C4-2B (cell line): ENCODE results near the gene WRAP73.

ENCODE experiments used
- H3K27ac ChIP-seq: fragments of 450-650 bp; 2 replicates; pipeline ENCODE4 v1.5.1; 2017
- ZFX ChIP-seq: fragments of 450-650 bp; IDR thresholded peaks from 2 replicates; pipeline ENCODE4 v1.6.1; 2017
- TF ChIP-seq, protein P1 (sequence below): fragments of 450-650 bp; conservative IDR thresholded peaks from 2 replicates; pipeline ENCODE4 v1.5.1; 2017; ENCODE audit warnings: mild to moderate bottlenecking

The WRAP73 gene

DNA sequence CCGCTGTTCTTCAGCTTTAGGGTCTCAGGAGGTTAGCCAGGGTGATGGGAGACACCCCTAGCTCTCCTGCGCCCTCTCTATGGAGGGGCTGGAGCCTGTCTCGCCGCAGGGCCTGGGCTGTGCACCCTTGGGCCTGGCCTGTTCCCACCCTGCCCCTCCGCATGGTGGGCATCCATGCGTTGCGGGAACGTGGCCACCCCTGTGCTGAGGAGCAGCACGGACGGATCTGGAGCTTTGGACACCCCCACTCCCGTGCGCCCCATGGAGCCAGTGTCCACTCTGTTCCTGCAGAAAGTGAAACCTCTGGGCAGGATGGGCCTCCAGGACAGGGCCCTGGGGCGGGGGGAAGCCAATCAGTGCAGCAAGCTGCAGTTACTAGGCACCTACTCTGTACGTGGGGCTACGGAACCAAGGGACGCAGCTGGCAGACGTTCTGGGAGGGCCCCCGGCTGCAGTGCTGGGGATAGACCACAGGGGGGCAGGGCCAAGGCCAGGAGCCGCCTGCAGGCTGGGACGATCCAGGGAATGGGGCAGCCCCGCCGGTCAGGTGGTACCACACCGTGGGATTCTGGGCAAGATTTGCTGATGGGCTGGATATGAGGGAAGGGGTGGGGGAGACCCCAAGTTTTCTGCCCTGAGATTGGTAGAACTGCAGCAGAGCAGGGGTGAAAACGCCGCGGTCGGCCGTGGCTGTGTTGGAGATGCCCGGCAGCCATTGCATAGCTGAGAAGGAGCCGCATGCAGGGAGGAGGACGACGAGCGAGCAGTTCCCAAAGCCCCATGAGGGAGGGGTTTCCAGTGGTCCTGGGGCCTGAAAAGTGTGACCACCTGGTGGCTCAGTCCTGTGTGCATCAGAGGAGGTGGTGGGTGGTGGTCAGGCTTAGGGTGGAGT, 45.7 kb upstream of the WRAP73 start:
- TF ChIP-seq, protein P1, sequence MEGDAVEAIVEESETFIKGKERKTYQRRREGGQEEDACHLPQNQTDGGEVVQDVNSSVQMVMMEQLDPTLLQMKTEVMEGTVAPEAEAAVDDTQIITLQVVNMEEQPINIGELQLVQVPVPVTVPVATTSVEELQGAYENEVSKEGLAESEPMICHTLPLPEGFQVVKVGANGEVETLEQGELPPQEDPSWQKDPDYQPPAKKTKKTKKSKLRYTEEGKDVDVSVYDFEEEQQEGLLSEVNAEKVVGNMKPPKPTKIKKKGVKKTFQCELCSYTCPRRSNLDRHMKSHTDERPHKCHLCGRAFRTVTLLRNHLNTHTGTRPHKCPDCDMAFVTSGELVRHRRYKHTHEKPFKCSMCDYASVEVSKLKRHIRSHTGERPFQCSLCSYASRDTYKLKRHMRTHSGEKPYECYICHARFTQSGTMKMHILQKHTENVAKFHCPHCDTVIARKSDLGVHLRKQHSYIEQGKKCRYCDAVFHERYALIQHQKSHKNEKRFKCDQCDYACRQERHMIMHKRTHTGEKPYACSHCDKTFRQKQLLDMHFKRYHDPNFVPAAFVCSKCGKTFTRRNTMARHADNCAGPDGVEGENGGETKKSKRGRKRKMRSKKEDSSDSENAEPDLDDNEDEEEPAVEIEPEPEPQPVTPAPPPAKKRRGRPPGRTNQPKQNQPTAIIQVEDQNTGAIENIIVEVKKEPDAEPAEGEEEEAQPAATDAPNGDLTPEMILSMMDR, result peak; percentile 92
- no peak for TF ChIP-seq ZFX
- H3K27ac ChIP-seq, result no peak overlapping the region

DNA sequence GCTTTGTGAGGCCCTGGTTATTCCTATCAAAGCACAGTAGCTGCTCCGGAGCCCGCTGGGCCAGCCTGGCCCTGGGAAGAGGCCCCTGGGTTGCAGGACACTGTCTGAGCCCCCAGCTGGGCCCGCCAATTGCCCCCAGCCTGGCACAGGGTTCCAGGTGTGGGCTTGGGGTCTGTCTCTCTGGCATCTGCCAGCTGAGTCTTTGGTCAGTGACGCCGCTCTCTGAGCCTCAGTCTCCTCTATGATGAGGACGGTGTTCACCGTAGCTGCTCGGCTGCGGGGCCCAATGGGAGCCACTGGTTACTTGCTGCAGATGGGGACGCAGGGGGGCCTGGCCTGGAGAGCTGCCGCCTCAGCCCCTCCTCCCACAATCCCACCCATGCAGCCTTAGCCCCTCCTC, 43.4 kb upstream of the WRAP73 start:
- no peak overlapping the region for H3K27ac ChIP-seq
- TF ChIP-seq, protein P1, result no peak
- no peak for TF ChIP-seq ZFX

DNA sequence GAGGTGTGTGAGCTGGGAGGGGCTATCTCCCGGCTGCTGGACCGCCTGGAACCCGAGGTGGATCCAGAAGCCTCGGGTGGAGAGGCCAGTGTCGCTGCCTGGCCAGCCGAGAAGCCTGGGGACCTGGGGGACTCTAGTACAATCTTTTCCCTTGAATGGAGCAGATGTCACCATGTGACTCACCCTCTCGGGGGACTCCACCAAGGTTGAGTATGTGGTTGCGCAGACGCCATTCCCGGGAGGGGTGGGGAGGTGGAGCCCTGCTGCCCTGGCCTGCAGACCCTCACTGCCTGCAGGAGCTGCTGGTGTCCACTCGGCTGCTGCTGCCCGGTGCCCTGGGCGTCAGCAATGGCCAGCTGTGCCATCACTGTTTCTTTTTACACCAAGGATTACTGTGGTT, 42.7 kb upstream of the WRAP73 start:
- H3K27ac ChIP-seq, result no peak overlapping the region
- TF ChIP-seq ZFX, result no peak
- TF ChIP-seq, protein P1, result no peak

DNA sequence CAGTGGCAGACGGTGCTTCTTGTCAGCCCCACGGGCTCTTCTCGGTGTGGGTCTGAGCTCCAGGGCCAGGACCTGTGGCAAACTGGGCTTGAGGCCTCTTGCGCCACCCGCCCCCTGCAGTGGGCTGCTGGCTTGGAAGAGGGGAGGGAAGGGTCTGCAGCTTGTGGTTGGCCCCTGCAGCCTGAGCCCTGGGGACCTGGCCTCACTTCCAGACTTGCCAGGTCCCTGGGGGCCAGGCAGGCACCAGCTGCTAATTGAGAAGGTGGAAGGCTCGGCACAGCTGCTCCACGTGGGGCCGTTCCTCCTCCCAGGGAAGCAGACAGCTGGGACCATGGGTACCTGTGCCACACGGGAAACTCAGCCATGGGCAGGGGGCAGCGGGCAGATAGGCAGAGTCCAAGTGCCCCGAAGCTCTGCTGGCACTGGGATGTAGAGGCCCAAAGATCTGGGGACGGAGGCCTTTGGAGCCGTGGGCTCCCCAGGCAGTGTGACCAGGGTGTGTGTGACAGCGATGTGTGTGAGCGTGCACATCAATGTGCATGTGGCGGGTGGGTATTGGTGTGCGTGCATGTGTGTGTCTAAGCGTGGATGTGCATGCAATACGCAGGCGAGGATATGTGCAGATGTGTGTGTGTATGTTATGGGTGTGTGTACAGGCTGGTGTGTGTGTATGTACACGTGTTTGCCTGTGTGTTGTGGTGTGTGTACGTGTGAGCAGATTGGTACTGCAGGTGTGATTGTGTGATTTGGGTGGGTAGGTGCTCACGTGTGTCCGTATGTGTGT, 41.7 kb upstream of the WRAP73 start:
- no peak overlapping the region for H3K27ac ChIP-seq
- TF ChIP-seq, protein P1, result no peak
- TF ChIP-seq ZFX, result no peak

DNA sequence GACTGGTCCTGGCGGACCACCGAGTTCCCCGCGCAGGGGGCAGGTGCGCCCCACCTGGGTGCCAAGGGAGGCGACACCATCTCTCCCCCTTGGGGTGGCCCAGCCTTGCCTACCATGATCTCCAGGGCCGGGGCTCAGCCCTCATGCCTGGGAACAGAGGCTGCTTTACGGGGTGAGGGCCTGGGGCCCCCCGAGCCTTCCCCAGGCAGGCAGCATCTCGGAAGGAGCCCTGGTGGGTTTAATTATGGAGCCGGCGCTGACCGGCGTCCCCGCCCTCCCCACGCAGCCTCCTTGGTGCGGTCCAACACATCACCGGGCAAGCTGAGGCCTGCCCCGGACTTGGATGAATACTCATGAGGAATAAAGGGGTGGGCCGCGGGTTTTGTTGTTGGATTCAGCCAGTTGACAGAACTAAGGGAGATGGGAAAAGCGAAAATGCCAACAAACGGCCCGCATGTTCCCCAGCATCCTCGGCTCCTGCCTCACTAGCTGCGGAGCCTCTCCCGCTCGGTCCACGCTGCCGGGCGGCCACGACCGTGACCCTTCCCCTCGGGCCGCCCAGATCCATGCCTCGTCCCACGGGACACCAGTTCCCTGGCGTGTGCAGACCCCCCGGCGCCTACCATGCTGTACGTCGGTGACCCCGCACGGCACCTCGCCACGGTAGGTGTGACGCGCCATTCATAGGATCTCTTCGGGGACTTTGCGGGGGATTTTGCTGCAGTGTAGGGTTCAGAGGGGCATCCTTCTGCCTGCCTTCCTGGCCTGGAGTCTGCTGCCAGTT, 40.6 kb upstream of the WRAP73 start:
- TF ChIP-seq, protein P1, result no peak
- no peak for TF ChIP-seq ZFX
- no peak overlapping the region for H3K27ac ChIP-seq

DNA sequence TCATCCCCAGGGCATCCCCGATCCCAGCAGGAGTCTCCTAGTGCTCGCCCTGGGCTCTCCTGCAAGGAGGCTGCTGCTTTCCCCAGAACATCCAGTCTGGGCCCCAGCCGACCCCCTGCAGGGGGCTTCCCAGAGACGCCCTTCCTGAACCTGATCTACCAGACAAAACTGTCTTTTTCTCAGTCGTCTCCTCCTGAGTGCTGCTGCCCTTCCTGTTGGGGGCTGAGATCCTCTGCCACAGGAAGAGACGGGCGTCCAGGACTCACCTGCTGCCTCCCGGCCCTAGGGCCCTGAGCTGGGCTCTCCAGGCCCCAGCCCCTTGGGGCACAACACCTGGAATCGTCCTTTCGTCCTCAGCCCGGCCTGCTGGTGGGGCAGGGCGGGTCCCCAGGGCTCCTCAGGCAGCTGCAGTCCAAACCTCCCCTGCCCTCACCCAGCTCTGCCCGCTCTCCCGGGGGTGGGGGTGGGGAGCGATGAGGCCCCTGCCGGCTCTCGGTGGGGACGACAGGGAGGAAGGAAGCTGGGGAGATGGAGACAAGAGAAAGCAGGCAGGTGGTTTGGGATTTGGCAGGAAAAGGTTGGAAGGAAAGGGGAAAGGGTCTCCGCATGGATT, 39.3 kb upstream of the WRAP73 start:
- TF ChIP-seq, protein P1, result no peak
- no peak for TF ChIP-seq ZFX
- no peak overlapping the region for H3K27ac ChIP-seq
